GM21717 (cell line): ENCODE measurements around the gene ZAR1.

Experiments
- ATAC-seq: cut with Tn5 transposase; IDR thresholded peaks from one replicate; pipeline ENCODE4 v1.9.1; 2021; ENCODE audit warnings: mild to moderate bottlenecking, moderate library complexity; ENCODE audit not compliant: unreplicated experiment

ZAR1 gene

DNA sequence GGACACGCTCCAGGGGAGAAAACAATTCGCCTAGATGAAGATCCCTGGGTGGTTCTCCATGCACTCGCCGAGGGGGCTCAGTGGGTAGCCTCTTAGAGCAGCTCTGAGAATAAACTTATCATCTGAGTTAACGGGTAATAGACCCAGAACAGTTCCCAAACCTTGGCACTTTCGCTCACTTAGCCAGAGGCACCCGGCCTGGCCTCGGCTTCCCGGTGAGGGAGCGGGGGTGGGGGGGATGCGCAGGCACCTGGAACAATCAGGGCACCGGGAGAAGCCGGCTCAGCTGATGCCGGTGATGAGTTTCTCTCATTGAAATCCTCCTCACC lies 405 bp upstream of the ZAR1 start:
- no peak for ATAC-seq

DNA sequence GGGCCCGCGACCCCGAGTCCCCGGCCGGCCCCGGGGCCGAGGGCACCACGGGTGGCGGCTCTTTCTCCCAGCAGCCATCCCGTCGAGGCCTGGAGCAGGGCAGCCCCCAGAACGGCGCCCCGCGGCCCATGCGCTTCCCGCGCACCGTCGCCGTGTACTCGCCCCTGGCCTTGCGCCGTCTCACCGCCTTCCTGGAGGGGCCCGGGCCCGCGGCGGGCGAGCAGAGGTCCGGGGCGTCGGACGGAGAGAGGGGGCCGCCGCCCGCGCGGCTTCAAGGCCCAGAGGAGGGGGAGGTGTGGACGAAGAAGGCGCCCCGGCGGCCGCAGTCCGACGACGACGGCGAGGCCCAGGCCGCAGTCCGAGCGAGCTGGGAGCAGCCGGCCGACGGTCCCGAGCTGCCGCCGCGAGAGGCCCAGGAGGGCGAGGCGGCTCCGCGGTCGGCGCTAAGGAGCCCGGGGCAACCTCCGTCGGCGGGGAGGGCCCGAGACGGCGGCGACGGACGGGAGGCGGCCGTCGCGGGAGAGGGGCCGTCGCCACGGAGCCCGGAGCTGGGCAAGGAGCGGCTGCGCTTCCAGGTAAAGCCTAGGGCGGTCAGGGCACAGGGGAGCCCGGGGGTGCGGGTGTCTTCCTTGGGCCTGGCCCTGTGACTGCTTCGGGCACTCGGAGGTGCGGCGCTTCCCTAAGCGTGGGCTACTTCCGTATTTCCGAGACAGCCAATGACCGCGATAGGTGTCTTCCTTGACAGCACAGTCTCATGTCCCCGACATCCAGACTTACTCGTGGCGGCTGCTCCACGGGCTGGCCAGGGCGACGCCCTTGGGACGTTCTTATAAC lies 845 bp downstream of the ZAR1 start:
- ATAC-seq: no peak

DNA sequence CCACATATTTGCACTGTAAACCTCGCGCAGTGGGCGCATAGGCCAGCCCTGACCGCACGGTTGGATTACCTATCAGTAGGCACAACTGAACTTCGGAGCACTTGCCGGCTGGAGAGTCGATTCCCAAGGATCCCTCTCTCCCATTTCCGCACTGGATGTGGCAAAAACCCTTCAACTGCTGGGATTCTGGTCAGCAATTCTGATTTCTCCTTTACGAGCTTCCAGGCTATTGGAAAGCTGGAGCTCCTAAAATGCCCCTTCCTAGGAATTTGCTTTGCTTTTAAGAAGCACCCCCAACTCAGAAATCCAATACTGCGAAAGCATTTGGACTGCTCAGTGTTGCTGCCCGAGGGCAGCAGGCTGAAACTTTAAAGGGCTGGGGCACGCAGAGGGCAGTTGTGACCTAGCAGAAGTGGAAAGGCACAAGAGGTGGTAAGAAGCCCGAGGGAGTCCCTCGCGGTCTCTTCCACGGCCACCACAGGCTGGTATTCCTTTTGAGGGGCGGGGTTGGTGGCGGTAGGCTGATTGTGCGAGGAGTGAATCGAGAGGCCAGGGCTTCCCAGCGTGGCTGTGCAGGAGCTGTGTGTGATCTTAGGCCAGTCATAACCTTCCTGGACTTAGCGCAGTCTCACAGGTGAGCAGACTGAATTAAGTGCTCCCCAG lies 1.6 kb downstream of the ZAR1 start:
- no peak for ATAC-seq

DNA sequence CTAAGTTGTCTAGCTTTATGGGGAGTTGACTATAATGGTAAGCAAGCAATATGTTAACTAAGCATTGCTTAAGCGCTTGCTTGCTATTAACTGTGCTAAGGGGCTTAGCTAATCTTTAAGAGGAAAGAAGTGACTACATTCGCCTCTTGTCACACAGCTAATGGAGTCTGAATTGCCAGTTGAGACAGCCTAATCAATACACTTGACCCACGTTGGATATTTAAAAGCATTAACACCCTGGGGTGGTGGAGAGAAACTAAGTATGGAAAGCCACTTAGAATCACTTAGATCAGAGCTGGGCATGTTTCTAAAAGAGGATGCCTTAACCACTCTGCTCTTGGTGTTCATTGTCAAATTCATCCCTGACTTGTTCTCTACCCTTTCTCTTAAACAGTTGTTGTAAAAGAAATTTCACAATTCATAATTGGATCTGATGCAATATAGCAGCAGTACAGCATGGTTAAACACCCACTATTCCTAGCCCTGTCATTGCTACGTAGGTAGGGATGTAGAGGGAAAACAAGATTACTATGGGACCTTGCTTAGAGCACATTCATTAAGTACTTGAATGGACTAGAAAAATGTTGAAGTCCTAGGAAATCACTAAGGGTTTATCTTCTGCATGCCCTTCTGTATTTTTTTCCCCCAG lies 3.5 kb downstream of the ZAR1 start:
- no peak for ATAC-seq

DNA sequence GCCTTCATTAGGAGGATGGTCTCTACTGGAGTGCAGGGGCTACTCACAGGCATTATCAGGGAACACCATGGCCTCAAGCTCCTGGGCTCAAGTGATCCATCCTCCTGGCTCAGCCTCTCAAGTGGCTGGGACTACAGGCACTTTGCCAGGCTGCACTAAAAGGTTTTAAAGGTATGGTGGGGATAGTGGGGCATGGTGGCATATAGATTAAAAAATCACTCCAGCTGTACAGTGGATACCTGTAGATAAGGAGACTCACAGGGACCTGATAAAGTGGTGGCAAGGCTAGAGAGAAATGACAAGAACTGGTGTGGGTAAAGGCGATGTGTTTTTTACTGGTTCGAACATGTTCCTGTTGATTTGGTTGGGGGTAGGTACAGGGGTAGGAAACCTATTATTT lies 5.9 kb downstream of the ZAR1 start:
- no peak for ATAC-seq

DNA sequence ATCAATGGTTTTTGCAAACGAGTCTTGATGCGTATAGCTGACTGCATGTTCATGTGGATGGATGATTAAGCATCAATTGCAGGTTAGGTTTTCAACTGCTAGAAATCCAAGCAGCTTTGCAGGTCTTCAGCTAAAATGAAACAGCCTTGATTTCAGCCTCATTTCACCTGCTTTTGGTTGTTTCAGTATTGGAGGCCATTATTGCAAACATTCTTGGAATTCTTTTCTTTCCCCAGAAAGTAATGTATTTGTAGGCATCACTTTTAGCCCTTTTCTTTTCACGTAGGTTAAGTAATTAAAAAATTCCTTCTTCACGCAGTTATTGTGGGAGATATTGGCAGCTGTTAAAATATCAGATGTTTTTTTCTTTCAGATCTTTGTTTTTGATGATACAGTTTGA lies 8.8 kb downstream of the ZAR1 start:
- no peak for ATAC-seq

DNA sequence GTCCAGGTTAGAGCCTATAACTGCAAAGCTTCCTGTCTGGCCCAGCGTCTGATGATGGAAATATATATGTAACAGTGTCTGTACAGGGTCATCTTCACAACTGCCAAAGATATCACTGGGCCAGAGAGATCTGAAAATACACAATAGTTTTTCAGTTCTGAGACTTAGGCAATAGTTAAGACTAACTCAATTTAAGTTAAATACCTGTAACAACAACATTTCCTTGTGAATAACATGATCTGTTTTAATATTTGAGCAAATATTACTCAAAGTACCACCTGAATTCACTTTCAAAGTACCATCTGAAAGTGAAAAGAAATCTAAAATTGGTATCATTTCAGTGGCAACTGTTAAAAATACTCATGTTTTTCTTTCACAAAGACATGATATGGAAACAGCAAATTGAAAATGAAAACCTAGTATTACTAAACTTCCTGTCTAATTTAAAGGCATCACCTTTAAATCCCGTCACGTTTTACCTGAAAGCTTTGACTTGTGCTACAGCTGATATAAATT lies 9.6 kb downstream of the ZAR1 start:
- ATAC-seq: peak; percentile 83

DNA sequence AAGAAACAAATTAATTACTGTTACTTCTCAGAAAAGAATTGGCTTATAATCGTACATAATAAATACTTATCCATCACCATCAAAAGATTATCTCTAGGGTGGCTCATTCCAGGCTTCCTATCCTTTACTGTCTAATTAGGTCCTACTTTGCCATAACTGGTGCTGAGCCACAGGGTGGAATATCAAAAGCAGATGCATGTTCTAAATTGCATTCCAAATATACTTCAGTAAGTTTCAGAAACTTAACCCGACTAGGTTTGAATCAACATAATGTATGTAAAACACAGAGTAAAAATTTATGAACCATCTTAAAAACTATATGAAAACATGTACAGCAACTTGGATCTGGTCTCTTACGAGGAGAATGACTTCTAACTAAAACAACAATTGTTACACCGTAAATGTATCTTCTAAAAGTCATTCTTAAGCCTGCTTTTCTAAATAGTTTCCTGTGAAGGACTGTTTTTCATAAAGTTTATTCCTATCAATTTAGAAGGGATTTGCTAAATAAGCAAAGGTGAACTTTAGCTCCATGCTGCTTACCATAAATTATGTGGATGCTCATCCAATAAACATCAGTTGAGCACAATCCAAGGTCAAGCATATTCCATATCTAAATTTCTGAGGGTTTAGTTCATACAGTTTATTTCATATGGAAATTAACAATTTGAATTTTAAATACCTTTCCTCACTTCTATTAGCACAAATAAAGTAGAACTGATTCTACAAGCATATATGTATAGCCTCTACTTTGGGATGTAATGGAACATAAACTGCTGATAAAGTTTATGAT lies 13.4 kb downstream of the ZAR1 start:
- ATAC-seq: no peak

DNA sequence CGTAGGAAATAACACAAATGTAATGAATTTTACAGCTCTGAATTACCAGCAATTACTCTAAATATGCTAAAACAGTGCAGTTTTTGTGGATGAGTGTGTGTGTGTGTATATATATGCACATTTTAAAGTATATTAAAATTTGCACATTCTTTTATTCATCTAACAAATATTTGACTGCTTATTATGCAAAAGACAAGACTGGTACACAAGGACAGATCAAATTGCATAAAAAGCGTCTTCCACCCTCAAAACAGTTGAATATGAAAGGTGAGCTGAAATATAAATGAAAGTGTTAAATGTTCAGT lies 13.9 kb downstream of the ZAR1 start:
- no peak for ATAC-seq

DNA sequence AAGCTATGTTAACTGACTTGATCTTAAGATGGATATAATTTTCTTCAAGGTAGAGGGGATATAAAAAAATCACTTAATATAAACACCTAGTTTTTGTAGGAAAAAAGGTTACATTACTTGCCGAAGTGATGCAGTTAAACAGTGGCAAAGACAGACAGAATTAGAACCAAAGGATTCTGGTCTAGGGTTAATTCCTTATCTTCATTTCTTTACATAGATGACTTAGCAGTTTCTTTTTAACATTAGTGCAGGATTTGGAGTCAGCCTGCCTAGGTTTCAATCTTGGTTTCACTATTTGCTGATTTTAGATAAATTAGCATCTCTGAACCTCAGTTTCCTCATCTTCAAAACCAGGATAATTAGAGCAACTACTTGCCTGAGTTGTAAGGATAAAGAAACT lies 14.3 kb downstream of the ZAR1 start:
- no peak for ATAC-seq

DNA sequence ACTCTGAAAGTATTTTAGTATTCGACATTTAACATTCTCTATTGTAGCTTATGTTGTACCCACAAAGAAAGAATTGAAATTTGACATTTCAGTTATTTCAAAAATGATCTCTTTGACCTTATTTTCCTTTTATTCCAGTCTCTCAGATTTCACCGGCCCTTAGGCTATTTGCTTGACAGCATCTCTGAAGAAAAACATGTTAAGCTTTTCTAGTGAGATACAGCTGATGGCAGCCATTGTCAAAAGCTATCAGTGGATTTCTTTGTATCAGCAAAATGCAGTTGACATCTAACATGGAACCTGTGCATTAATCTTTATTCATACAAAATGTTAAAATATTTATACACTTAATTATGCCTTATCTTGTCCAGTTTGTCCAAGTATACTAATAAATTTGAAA lies 16.7 kb downstream of the ZAR1 start:
- no peak for ATAC-seq

DNA sequence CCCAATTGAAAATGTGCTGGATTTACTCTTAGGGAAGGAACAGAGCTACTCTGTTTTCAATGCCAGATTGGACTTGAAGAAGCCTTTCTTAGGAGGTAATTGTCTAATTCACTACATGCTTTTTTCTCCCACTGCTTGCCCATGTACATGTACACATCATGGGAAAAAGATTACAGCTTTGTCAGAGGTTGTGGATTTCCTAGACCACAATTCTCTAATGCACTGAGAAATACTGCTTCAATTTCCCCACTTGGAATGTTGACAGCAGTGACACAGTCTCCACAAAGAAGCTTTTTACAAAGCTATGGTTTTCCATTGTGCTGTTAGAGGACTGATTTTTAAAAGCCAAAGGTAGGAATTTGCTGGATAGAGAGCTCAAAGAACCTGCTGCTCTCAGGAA lies 19.5 kb downstream of the ZAR1 start:
- no peak for ATAC-seq

DNA sequence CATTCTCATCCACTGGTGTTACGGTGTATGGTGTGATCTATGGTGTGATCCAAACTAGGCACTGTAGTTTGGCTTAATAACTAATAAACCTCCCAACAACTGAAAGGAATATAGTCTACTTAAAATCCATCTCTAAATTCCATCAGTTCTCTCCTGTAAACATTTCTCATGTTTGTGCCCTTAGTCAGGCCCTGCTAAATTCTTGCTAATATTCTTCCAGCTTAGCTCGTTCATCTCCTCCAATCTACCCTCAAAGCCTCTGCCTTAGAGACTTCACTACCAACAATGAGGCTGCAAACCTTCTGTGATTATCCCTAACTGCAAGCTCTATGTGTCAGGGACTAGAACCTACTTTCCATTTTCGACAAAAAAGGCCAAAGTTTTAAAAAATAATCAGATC lies 28.1 kb downstream of the ZAR1 start:
- ATAC-seq: no peak

DNA sequence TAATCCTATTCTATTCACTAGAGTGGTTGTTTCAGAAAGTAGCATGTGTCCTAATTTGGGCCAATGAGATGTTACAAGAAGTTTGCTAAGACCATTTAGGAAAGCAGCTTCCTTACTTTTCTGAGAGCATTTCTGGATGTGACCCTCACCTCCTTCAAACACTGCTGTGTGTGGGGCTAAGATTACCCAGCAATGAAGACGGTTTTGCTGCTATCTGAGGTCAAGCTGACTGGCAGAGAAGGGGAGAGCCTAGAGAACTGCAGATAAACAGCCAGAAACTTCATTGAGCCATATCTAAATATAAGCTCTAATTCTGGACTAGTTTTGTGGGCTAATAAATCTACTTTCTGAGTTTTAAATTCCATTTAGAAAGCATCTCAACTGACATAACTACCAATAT lies 36.4 kb downstream of the ZAR1 start:
- no peak for ATAC-seq

DNA sequence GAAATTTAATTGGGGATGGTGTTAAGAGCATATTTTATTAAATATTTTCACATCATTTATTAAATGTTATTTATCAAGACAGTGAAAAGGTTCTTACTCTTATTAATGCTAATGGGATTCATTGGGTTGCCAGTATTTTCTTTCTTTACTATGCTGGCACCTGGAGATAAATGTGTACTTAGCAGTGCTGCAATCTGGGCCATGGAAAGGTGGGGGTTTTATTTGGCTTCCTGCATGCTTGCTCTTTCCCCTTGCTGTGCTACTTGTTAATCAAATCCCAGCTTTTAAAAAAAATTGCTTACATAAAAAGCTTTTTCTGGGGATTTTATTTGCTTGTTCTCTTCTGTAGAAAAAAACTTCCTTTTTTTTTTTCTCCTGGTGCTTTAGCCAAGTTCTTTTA lies 48.3 kb downstream of the ZAR1 start:
- ATAC-seq: no peak

DNA sequence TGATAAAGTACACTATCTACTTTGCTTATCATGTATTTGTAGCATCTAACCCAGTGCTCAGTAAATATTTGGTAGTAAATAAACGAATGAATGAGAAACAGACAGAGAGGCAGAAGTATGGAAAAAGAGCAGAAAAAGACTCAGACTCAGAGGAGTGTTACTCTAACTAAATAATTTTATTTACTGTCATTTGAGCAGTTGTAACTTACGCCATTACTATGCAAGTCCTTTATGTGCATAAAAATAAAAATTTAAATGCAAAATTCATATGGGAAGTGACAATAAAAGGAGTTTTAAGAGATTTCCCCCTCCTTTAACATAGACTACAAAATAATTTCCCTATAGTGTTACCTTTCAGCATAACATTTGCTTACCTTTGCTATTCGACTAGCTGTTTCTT lies 49.5 kb downstream of the ZAR1 start:
- no peak for ATAC-seq

DNA sequence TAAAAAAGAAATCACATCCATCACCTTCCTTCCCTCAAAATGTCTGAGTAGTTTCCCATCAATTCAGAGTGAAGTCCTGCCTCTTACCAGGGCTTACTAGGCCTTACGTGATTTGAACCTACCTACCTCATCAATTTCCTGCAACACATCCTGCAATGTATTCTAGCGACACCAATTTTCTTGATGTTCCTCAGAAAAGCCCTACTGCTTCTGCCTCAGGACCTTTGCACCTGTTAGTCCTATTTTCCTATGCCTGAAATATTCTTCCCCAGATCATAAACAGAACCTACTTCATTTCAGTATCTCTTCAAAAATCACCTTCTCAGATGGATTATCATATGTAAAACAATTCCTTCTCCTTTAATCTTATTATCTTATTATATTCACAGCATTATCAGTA lies 52.8 kb downstream of the ZAR1 start:
- no peak for ATAC-seq

DNA sequence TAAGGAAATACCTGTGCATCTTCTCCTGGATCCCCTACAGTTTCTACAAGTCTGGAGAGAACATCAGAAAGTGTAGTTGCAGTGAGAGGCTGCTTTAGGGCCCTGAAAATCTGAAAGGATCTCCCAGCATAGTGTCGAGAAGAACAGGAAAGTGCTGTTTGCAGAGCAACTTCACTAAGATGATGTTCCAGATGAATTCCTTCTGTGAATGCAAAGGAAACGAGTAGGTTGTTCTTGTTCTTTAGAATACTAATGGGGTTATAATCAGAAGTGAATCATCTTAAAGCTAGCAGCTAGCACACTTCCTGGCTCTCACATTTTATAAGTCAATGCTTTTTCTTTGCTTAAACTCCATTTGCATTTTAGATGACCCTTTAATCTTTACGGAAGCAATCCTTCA lies 53.7 kb downstream of the ZAR1 start:
- no peak for ATAC-seq
